ENCODE data around the gene SF3A2. TPM values are rescaled to one million over a fixed set of nuclear protein-coding genes. Genes with fewer than 3 reads are reported as not detected.

SF3A2 gene
- total RNA-seq, 1 experiment from 2014 or later, result 184 TPM

GRCh38 chr19:2289714-2290435, 53.3 kb downstream of the SF3A2 start:
- CTCF ChIA-PET, result interaction anchor here (1.0 to 2.7 kb wide), 5 partner anchors 15 to 91 kb away, joined by 3 to 10 read pairs (median 6); no protein-coding TSS in a partner anchor
- Mint-ChIP-seq H3K4me3 (peak overlapping the region; percentile 63), H3K4me1 (peaks cover 9% of the 10 kb centered on the region; the same call in 1 of the 2 replicates), H3K27ac (no peak overlapping the region), H3K36me3 (no peaks in the 10 kb centered on the region), H3K9me3 (no peaks in the 10 kb centered on the region), H3K27me3 (ENCODE audit: low read depth) (peaks cover 74% of the 10 kb centered on the region)
- TF ChIP-seq, protein P1, sequence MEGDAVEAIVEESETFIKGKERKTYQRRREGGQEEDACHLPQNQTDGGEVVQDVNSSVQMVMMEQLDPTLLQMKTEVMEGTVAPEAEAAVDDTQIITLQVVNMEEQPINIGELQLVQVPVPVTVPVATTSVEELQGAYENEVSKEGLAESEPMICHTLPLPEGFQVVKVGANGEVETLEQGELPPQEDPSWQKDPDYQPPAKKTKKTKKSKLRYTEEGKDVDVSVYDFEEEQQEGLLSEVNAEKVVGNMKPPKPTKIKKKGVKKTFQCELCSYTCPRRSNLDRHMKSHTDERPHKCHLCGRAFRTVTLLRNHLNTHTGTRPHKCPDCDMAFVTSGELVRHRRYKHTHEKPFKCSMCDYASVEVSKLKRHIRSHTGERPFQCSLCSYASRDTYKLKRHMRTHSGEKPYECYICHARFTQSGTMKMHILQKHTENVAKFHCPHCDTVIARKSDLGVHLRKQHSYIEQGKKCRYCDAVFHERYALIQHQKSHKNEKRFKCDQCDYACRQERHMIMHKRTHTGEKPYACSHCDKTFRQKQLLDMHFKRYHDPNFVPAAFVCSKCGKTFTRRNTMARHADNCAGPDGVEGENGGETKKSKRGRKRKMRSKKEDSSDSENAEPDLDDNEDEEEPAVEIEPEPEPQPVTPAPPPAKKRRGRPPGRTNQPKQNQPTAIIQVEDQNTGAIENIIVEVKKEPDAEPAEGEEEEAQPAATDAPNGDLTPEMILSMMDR (IDR thresholded peaks at IDR 0.05), result no peak
- TF ChIP-seq USF2 (CRISPR knock-in tag; IDR thresholded peaks at IDR 0.05) (no peak), SP1 (CRISPR knock-in tag; conservative IDR thresholded peaks at IDR 0.05) (no peak), MAX (CRISPR knock-in tag; IDR thresholded peaks at IDR 0.05) (0 out of 2 replicates have a peak, but pooled peaks have one; percentile 26)
- DNase-seq (ENCODE audit: low spot score) (no peak), ATAC-seq (no peak)
- POLR2A ChIA-PET, result interaction anchor here (1.5 kb wide), 1 partner anchor 14 kb away, joined by 3 read pairs; no protein-coding TSS in a partner anchor

DNA sequence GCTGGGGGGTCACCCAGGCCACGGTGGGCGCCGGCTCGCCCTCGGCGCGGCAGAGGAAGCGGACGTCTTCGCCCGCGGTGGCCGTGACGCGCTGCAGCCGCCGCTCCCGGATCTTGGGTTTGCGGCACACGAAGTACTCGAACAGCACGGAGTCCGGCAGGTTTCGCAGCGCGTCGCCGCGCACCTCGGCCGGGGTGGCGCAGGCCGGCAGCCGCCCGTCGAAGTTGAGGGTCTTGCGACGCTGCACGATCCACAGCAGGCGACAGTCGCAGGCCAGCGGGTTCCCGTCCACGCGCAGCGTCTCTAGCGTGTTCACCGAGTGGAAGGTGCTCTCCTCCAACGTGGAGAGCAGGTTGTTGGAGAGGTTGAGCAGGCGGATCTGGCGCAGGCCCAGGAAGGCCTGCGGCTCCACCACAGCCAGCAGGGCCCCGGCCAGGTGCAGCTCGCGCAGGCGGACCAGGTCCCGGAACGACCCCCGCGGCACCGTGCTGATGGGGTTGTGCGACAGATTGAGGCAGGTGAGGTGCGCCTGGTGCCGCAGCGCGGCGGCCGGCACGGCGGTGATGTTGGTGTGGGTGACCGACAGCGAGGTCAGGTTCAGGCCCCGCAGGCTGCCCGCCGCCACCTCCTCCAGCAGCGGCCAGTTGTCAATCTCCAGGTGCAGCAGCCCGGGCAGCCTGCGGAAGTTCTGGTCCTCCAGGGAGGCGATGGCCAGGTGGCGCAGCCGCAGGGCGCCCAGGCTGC, 54.0 kb downstream of the SF3A2 start:
- DNase-seq (ENCODE audit: low spot score) (peak; percentile 63), ATAC-seq (peak; percentile 37)
- Mint-ChIP-seq H3K27ac (no peak overlapping the region), H3K4me1 (peaks cover 9% of the 10 kb centered on the region; the same call in 1 of the 2 replicates), H3K4me3 (peak overlapping the region; percentile 48), H3K9me3 (no peaks in the 10 kb centered on the region), H3K27me3 (ENCODE audit: low read depth) (peaks cover 78% of the 10 kb centered on the region), H3K36me3 (no peaks in the 10 kb centered on the region)
- ChIA-PET POLR2A (interaction anchor here (1.2 to 1.5 kb wide), 2 partner anchors 15 to 51 kb away, joined by 3 read pairs; no protein-coding TSS in a partner anchor), CTCF (interaction anchor here (0.8 to 2.1 kb wide), 13 partner anchors 10 to 97 kb away, joined by 3 to 20 read pairs (median 4); partner anchors contain the start of genes LSM7, PLEKHJ1 and SPPL2B)
- TF ChIP-seq, protein P2, sequence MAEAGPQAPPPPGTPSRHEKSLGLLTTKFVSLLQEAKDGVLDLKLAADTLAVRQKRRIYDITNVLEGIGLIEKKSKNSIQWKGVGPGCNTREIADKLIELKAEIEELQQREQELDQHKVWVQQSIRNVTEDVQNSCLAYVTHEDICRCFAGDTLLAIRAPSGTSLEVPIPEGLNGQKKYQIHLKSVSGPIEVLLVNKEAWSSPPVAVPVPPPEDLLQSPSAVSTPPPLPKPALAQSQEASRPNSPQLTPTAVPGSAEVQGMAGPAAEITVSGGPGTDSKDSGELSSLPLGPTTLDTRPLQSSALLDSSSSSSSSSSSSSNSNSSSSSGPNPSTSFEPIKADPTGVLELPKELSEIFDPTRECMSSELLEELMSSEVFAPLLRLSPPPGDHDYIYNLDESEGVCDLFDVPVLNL (CRISPR knock-in tag; IDR thresholded peaks at IDR 0.05; ENCODE audit: borderline replicate concordance, low read depth), result no peak
- TF ChIP-seq, protein P3, sequence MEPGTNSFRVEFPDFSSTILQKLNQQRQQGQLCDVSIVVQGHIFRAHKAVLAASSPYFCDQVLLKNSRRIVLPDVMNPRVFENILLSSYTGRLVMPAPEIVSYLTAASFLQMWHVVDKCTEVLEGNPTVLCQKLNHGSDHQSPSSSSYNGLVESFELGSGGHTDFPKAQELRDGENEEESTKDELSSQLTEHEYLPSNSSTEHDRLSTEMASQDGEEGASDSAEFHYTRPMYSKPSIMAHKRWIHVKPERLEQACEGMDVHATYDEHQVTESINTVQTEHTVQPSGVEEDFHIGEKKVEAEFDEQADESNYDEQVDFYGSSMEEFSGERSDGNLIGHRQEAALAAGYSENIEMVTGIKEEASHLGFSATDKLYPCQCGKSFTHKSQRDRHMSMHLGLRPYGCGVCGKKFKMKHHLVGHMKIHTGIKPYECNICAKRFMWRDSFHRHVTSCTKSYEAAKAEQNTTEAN (CRISPR knock-in tag; IDR thresholded peaks at IDR 0.05), result 0 out of 2 replicates have a peak, but pooled peaks have one; percentile 12
- TF ChIP-seq TCF7 (CRISPR knock-in tag; IDR thresholded peaks at IDR 0.05; ENCODE audit: low read depth) (peak; percentile 10; the same call in 1 of the 2 replicates), SP1 (CRISPR knock-in tag; conservative IDR thresholded peaks at IDR 0.05) (no peak; the same call in 1 of the 2 replicates), FOXP1 (CRISPR knock-in tag; IDR thresholded peaks at IDR 0.05; ENCODE audit: borderline replicate concordance) (peak; percentile 19; the same call in 1 of the 2 replicates), ELF4 (CRISPR knock-in tag; IDR thresholded peaks at IDR 0.05; ENCODE audit: low read depth) (no peak), MYBL2 (CRISPR knock-in tag; IDR thresholded peaks at IDR 0.05) (0 out of 2 replicates have a peak, but pooled peaks have one; percentile 28), HMGXB4 (CRISPR knock-in tag; IDR thresholded peaks at IDR 0.05) (peak; percentile 26; the same call in 1 of the 2 replicates), HMGA2 (CRISPR knock-in tag; IDR thresholded peaks at IDR 0.05) (no peak)
- TF ChIP-seq, protein P4, sequence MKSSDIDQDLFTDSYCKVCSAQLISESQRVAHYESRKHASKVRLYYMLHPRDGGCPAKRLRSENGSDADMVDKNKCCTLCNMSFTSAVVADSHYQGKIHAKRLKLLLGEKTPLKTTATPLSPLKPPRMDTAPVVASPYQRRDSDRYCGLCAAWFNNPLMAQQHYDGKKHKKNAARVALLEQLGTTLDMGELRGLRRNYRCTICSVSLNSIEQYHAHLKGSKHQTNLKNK (CRISPR knock-in tag; IDR thresholded peaks at IDR 0.05), result no peak
